Frontal cortex (tissue), 1 donor: ENCODE measurements around the gene TBC1D21. TPM values are rescaled to one million over a fixed set of nuclear protein-coding genes. Genes with fewer than 3 reads are reported as not detected.

Experiments used
- total RNA-seq: library from RNA; depleted of rRNA; stranded (reverse); fragments of >200 nt; gene quantifications from one replicate; pipeline ENCODE4 v1.2.3, GENCODE V29; 2014

Gene TBC1D21
- total RNA-seq, 1 donor from 2014 or later: not detected

Other genes starting within 250 kb of the TBC1D21 start
- 106 TPM for gene NPTN, start 240.2 kb upstream of the TBC1D21 start, total RNA-seq
- 24.9 TPM for gene CD276, start 189.2 kb upstream of the TBC1D21 start, total RNA-seq
- gene INSYN1, start 120.2 kb upstream of the TBC1D21 start, total RNA-seq: 26.1 TPM
- gene LOXL1, start 52.9 kb downstream of the TBC1D21 start, total RNA-seq: 2.4 TPM
- gene STOML1, start 118.7 kb downstream of the TBC1D21 start, total RNA-seq: 24.1 TPM
- gene PML, start 121.2 kb downstream of the TBC1D21 start, total RNA-seq: 3.7 TPM
- under 0.01 TPM for gene GOLGA6A, start 209.0 kb downstream of the TBC1D21 start, total RNA-seq